Natural killer cell (primary cell): Measurements from ENCODE around the gene SMC4. TPM values are rescaled to one million over a fixed set of nuclear protein-coding genes. Genes with fewer than 3 reads are reported as not detected.

Experiments used
- ATAC-seq, 3 donors: fragments of 150-1000 bp in 2 of 3; fragments of 200-7000 bp in 1 of 3; cut with Tn5 transposase; 1 replicate in 1 of 3; 2 replicates in 2 of 3; pipeline ENCODE4 v1.10.0; 2021; ENCODE audit warnings: mild to moderate bottlenecking in 2 of 3, moderate library complexity in 2 of 3
- DNase-seq, 2 donors: peaks; one replicate each; pipeline versions ENCODE4 v3.0.0 to v3.0.0-alpha.2; 2013 to 2021; ENCODE audit warnings: mixed read lengths in 1 of 2
- H3K27ac ChIP-seq: one replicate; pipeline ENCODE4 v1.5.1; 2013; ENCODE audit warnings: mild to moderate bottlenecking, low read length
- H3K27me3 ChIP-seq: one replicate; pipeline ENCODE4 v1.6.1; 2013; ENCODE audit warnings: low read length; ENCODE audit not compliant: control insufficient read depth, insufficient read depth
- H3K36me3 ChIP-seq: one replicate; pipeline ENCODE4 v1.6.1; 2013; ENCODE audit warnings: low read length; ENCODE audit not compliant: control insufficient read depth, insufficient read depth
- H3K4me1 ChIP-seq: one replicate; pipeline ENCODE4 v1.6.1; 2013; ENCODE audit warnings: low read length; ENCODE audit not compliant: control insufficient read depth, insufficient read depth
- H3K4me3 ChIP-seq: one replicate; pipeline ENCODE4 v1.5.1; 2013; ENCODE audit warnings: low read length
- H3K9me3 ChIP-seq: one replicate; pipeline ENCODE4 v1.6.1; 2013; ENCODE audit warnings: low read length; ENCODE audit not compliant: control insufficient read depth, insufficient read depth
- H3K27ac Mint-ChIP-seq, 2 donors: one replicate each; pipeline ENCODE4 v1.8.0; 2022; ENCODE audit warnings: mild to moderate bottlenecking in 2 of 2, mixed read lengths in 2 of 2, moderate library complexity in 1 of 2
- H3K27me3 Mint-ChIP-seq, 2 donors: one replicate each; pipeline ENCODE4 v1.8.0; 2022; ENCODE audit warnings: low read depth in 2 of 2, mixed read lengths in 2 of 2
- H3K36me3 Mint-ChIP-seq: one replicate; pipeline ENCODE4 v1.8.0; 2022; ENCODE audit warnings: mixed read lengths
- H3K4me1 Mint-ChIP-seq, 2 donors: one replicate each; pipeline ENCODE4 v1.8.0; 2022; ENCODE audit warnings: mixed read lengths in 2 of 2
- H3K4me3 Mint-ChIP-seq: one replicate; pipeline ENCODE4 v1.8.0; 2022; ENCODE audit warnings: mild to moderate bottlenecking, moderate library complexity, mixed read lengths
- H3K9me3 Mint-ChIP-seq, 2 donors: one replicate each; pipeline ENCODE4 v1.8.0; 2022; ENCODE audit warnings: mixed read lengths in 2 of 2
- CTCF ChIP-seq: fragments of 200-600 bp; IDR thresholded peaks from one replicate; pipeline ENCODE4 v1.8.0; 2022; ENCODE audit warnings: antibody characterized with exemption
- WGBS: methylation state at CpG from one replicate; pipeline ENCODE4 v1.1.7; 2013; ENCODE audit warnings: missing lambda C conversion rate; ENCODE audit not compliant: insufficient coverage; 5-methylcytosine and 5-hydroxymethylcytosine counted together
- intact Hi-C: fragments of 100-400 bp; cut with micrococcal nuclease; formaldehyde crosslinking; loops from one replicate; pipeline ENCODE4 v1.14.2; 2022
- total RNA-seq, 4 donors: library from RNA; stranded (reverse); fragments of 120-200 nt in 1 of 4; gene quantifications; one replicate each; pipeline versions ENCODE4 v1.2.3 to v1.2.4, GENCODE V29; 2013 to 2022

The SMC4 gene
- total RNA-seq, 3 donors from 2014 or later (not counting 1 experiment from before 2014, with no cell fraction given): 83.4 to 99.3 (median 92.0) TPM

- H3K27me3 ChIP-seq: no peaks in the 10 kb centered on the region
- H3K4me3 ChIP-seq: no peak overlapping the region
- H3K4me3 Mint-ChIP-seq: no peak overlapping the region
- intact Hi-C loops: no loop called here
- peaks cover 0 to 5% of the 10 kb centered on the region in 2 donors for H3K27me3 Mint-ChIP-seq
- ATAC-seq (no peak), DNase-seq (no peak)
- WGBS: 91% methylated on average over 1 of the region's 2 CpGs
- no peak for TF ChIP-seq CTCF
- no peaks in the 10 kb centered on the region for H3K9me3 ChIP-seq
- no peaks in the 10 kb centered on the region for H3K36me3 ChIP-seq
- no peaks in the 10 kb centered on the region for H3K4me1 Mint-ChIP-seq
- H3K4me1 ChIP-seq: no peaks in the 10 kb centered on the region
- H3K27ac Mint-ChIP-seq: no peak overlapping the region
- H3K36me3 Mint-ChIP-seq: no peaks in the 10 kb centered on the region
- no peaks in the 10 kb centered on the region for H3K9me3 Mint-ChIP-seq
- H3K27ac ChIP-seq: no peak overlapping the region
Measured at GRCh38 chr3:160464321-160464720, 64.9 kb downstream of the SMC4 start.

- Histone ChIP-seq H3K4me3 (no peak overlapping the region), H3K27me3 (no peaks in the 10 kb centered on the region), H3K9me3 (no peaks in the 10 kb centered on the region), H3K27ac (no peak overlapping the region), H3K4me1 (no peaks in the 10 kb centered on the region), H3K36me3 (no peaks in the 10 kb centered on the region)
- no CpG with 5 or more reads among the region's 1 CpG for WGBS
- Mint-ChIP-seq H3K9me3 (peaks cover 0 to 5% of the 10 kb centered on the region in 2 donors), H3K4me1 (no peaks in the 10 kb centered on the region), H3K27me3 (peaks cover 0 to 11% of the 10 kb centered on the region in 2 donors), H3K4me3 (no peak overlapping the region), H3K36me3 (no peaks in the 10 kb centered on the region), H3K27ac (no peak overlapping the region)
- ATAC-seq (no peak), DNase-seq (no peak)
- TF ChIP-seq CTCF: no peak
- intact Hi-C loops: no loop called here
Measured at GRCh38 chr3:160464971-160465370, 65.5 kb downstream of the SMC4 start.

- DNase-seq: no peak
- Mint-ChIP-seq H3K27me3 (peaks cover 0 to 14% of the 10 kb centered on the region in 2 donors), H3K36me3 (no peaks in the 10 kb centered on the region), H3K4me3 (no peak overlapping the region), H3K27ac (no peak overlapping the region), H3K4me1 (no peaks in the 10 kb centered on the region), H3K9me3 (peaks cover 0 to 5% of the 10 kb centered on the region in 2 donors)
- H3K4me1 ChIP-seq: peaks cover 7% of the 10 kb centered on the region
- intact Hi-C loops: no loop called here
- H3K36me3 ChIP-seq: no peaks in the 10 kb centered on the region
- peaks cover 11% of the 10 kb centered on the region for H3K9me3 ChIP-seq
- no peaks in the 10 kb centered on the region for H3K27me3 ChIP-seq
- WGBS: 88% methylated on average over 5 of the region's 5 CpGs
- ATAC-seq: no peak
- TF ChIP-seq CTCF: no peak
- no peak overlapping the region for H3K4me3 ChIP-seq
- no peak overlapping the region for H3K27ac ChIP-seq
Measured at GRCh38 chr3:160470181-160470580, 70.7 kb downstream of the SMC4 start.

- H3K4me1 ChIP-seq: peaks cover 7% of the 10 kb centered on the region
- Mint-ChIP-seq H3K27ac (no peak overlapping the region), H3K27me3 (peaks cover 0 to 14% of the 10 kb centered on the region in 2 donors), H3K4me3 (no peak overlapping the region), H3K4me1 (no peaks in the 10 kb centered on the region), H3K9me3 (peaks cover 0 to 5% of the 10 kb centered on the region in 2 donors), H3K36me3 (no peaks in the 10 kb centered on the region)
- no peak for TF ChIP-seq CTCF
- H3K9me3 ChIP-seq: peaks cover 11% of the 10 kb centered on the region
- intact Hi-C loops: no loop called here
- no peak overlapping the region for H3K4me3 ChIP-seq
- H3K27ac ChIP-seq: no peak overlapping the region
- no peak for DNase-seq
- no peak for ATAC-seq
- H3K27me3 ChIP-seq: no peaks in the 10 kb centered on the region
- WGBS: 63% methylated on average over 2 of the region's 2 CpGs
- H3K36me3 ChIP-seq: no peaks in the 10 kb centered on the region
Measured at GRCh38 chr3:160471892-160472291, 72.4 kb downstream of the SMC4 start.
